GM18870 (cell line): Measurements from ENCODE around the gene SDF2L1.
"Not testable (repeated sequence)": the region's sequence is repeated elsewhere in the genome, so short reads cannot be mapped to it uniquely, and the experiment has no call there.

Experiments used
- ATAC-seq: cut with Tn5 transposase; IDR thresholded peaks from one replicate; pipeline ENCODE4 v1.9.1; 2021; ENCODE audit warnings: moderate library complexity; ENCODE audit not compliant: unreplicated experiment

Gene SDF2L1

DNA sequence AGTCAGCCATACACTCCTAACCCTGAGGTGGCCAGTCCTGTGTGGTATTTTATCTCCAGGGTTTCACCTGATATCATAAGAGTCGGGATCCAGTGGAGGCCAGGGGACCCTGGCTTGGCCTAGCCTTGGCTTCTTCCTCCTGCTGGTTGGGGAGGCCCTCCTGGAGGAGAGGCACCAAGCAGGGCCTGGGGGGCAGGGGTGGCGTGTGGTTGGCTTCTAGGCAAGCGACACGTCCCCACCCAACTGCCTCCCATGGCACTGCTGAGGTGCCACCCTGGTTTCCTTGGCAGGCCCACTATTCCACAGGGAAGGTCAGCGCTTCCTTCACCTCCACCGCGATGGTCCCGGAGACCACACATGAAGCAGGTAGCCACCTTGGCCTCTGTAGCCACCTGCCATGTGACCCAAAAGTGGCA is 44.1 kb downstream of the SDF2L1 start:
- no peak for ATAC-seq

- no peak for ATAC-seq
Observed at GRCh38 chr22:21686634-21687393, 44.7 kb downstream of the SDF2L1 start.

DNA sequence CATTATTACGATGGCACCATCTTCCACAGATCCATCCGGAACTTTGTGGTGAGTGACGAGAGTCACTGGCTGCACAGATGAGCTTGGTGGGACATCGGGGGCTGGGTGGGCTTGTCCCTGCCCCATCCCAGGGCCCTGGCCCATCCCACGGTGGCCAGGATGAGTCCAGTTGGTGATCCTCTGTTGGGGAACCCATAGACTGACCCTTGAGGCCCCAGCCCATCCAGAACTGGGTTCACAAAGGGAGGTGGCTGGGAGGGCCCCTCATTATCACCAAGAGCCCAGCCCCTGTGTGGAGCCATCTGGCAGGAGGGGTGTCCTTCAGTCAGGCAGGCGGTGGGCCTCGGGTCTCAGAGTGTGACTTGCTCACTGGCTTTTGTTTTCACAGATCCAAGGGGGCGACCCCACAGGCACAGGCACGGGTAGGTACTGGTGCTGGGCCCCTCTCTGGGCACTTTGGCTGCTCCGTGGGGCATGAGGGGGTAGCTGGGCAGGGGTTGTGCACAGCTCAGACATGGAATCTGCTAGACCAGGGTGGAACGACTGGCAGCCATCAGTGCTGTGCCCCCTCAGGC is 45.7 kb downstream of the SDF2L1 start:
- ATAC-seq, result no peak

DNA sequence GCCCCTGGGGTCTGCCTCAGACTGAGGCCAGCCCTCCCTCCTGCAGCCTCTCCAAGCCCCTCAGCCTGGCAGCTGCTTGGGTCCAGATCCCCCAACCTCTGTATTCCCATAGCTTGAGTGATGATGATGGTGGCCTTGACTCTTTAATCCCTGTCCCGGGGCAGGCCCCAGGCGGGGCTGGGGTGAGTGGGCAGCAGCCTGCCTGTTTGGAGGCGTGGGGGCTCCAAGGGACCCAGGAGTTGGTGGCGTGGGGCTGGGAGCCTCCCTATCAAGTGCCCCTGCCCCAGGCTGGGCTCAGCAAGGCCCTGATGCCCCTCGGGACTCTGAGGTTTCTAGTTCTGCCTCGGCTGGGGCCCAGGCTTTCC is 46.2 kb downstream of the SDF2L1 start:
- ATAC-seq, result no peak

DNA sequence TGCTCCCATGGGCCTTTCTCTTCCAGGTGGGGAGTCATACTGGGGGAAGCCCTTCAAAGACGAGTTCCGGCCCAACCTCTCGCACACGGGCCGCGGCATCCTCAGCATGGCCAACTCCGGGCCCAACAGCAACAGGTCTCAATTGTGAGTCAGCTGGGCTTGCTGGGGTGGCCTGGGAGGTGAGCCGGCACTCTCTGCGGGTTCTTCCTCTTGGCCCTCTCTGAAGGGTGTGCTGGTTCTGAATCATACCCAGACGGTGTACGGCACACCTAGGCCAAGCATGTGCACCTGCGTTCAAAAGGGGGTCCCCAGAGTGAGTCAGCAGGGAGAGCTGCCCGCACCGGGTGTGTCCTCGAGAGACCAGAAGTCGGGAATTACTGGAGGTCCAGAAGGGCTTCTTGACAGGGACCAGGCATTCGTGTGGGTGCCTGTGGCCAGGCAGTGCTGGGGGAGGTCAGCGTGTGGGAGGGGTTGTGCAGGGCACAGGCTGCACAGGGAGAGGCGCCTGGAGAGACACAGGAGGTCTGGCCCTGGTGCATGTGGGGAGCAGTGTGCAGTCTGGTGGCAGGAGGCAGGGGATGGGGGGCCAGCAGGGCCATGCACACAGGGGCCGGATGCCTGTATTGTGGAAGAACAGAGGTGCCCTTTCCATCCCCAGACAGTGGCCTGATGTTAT is 46.7 kb downstream of the SDF2L1 start:
- ATAC-seq, result no peak

DNA sequence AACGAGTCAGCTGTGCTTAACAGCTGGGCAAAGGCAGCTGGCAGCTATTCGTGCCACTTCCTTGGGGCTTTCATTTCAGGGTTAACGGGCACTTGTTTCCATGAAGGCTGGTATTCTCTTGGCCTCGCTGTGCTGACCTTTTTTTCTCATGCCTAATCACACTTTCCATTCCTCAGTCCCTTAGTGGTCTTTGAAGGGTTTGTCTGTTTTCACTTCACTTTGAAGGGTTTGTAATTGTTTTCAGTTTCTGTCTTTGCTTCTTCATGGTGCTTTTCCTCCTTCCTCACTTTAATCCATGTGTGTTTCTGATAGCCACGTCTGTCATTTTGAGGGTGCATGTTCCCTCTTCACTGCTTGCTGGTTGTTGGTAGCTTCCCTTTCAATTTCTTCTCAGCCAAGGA is 48.3 kb downstream of the SDF2L1 start:
- ATAC-seq, result no peak

DNA sequence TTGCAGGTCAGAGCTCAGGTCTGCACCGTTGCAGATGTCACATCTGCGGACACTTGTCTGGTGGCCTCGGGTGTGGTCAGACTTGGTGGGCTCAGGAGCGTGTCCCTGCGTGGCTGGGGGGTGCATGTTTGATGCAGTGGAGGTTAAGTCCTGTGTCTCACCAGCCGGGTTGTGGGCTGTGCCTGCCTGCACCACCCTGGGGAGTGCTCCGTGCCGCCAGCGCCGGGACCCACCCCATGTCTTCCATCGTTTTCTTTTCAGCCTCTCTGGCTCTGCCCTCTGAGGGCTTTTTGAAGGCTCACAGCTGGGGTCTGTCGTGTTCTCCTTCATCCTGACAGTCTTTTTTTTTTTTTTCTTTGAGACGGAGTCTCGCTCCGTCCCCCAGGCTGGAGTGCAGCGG is 49.7 kb downstream of the SDF2L1 start:
- no peak for ATAC-seq

DNA sequence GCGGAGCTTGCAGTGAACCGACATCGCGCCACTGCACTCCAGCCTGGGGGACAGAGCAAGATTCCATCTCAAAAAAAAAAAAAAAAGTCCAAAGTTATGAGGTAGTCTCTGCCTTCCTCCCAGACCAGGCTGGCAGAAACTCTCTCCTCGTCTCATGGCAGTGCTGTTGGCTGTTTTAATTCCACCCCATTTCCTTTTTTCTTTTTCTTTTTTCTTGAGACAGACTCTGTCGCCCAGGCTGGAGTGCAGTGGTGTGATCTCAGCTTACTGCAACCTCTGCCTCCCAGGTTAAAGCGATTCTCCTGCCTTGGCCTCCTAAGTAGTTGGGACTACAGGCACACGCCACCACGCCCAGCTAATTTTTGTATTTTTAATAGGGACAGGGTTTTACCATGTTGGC is 50.8 kb downstream of the SDF2L1 start:
- ATAC-seq, result not testable (repeated sequence)

- ATAC-seq, result no peak
Observed at GRCh38 chr22:21693333-21693998, 51.4 kb downstream of the SDF2L1 start.
